CD4-positive, alpha-beta T cell treated with Interleukin-4 for 1 hour (primary cell): ENCODE measurements around the gene PRAMEF18.
"Not testable (repeated sequence)": the region's sequence is repeated elsewhere in the genome, so short reads cannot be mapped to it uniquely, and the experiment has no call there.

ENCODE experiments used
- DNase-seq, 2 donors: peaks; one replicate each; pipeline ENCODE4 v3.0.0-alpha.2; 2020 to 2022

Gene PRAMEF18

GRCh38 chr1:13225675-13226204 lies at the start of gene PRAMEF18:
PRAMEF18 (minus strand) TSS chr1:13226154; CDS start chr1:13226106, 48 bp downstream.
- not testable (repeated sequence) for DNase-seq

- DNase-seq = not testable (repeated sequence)
Observed at GRCh38 chr1:13265124-13265523, 39.2 kb upstream of the PRAMEF18 start.

GRCh38 chr1:13253898-13254297 lies 27.9 kb upstream of the PRAMEF18 start, which contains the start of gene PRAMEF5:
PRAMEF5 (plus strand) TSS chr1:13254198; CDS start chr1:13259269, 5,071 bp downstream.
- not testable (repeated sequence) for DNase-seq

GRCh38 chr1:13247122-13247521 lies 21.2 kb upstream of the PRAMEF18 start:
- DNase-seq = not testable (repeated sequence)

- DNase-seq = not testable (repeated sequence)
Observed at GRCh38 chr1:13246554-13246871, 20.6 kb upstream of the PRAMEF18 start.

- not testable (repeated sequence) for DNase-seq
Observed at GRCh38 chr1:13245841-13246553, 20.0 kb upstream of the PRAMEF18 start.

GRCh38 chr1:13243536-13244263 lies 17.7 kb upstream of the PRAMEF18 start:
- not testable (repeated sequence) for DNase-seq

GRCh38 chr1:13239633-13240032 lies 13.7 kb upstream of the PRAMEF18 start:
- DNase-seq = not testable (repeated sequence)

- DNase-seq = not testable (repeated sequence)
Observed at GRCh38 chr1:13237572-13237971, 11.6 kb upstream of the PRAMEF18 start.

- not testable (repeated sequence) for DNase-seq
Observed at GRCh38 chr1:13234057-13234456, 8.1 kb upstream of the PRAMEF18 start.

GRCh38 chr1:13232056-13232455 lies 6.1 kb upstream of the PRAMEF18 start:
- not testable (repeated sequence) for DNase-seq

GRCh38 chr1:13231061-13231750 lies 5.3 kb upstream of the PRAMEF18 start:
- not testable (repeated sequence) for DNase-seq

GRCh38 chr1:13230601-13231000 lies 4.6 kb upstream of the PRAMEF18 start:
- DNase-seq = not testable (repeated sequence)

- DNase-seq = not testable (repeated sequence)
Observed at GRCh38 chr1:13230096-13230495, 4.1 kb upstream of the PRAMEF18 start.

- peak in 1 of 2 donors; percentile 22 for DNase-seq
Observed at GRCh38 chr1:13228343-13228781, 2.4 kb upstream of the PRAMEF18 start.

GRCh38 chr1:13227271-13228055 lies 1.5 kb upstream of the PRAMEF18 start:
- DNase-seq = not testable (repeated sequence)

GRCh38 chr1:13224480-13225060 lies 1.4 kb downstream of the PRAMEF18 start:
- no peak for DNase-seq

GRCh38 chr1:13222788-13223187 lies 3.2 kb downstream of the PRAMEF18 start:
- DNase-seq = not testable (repeated sequence)

GRCh38 chr1:13219203-13219602 lies 6.8 kb downstream of the PRAMEF18 start:
- DNase-seq = not testable (repeated sequence)

- not testable (repeated sequence) for DNase-seq
Observed at GRCh38 chr1:13216619-13217018, 9.3 kb downstream of the PRAMEF18 start.

- not testable (repeated sequence) for DNase-seq
Observed at GRCh38 chr1:13208712-13209111, 17.2 kb downstream of the PRAMEF18 start.

GRCh38 chr1:13201309-13201708 lies 24.6 kb downstream of the PRAMEF18 start, which contains the start of gene PRAMEF13:
PRAMEF13 (minus strand) TSS chr1:13201409; CDS start chr1:13199589, 1,820 bp downstream.
- not testable (repeated sequence) for DNase-seq
